Left colon (tissue), 2 donors: ENCODE results near the gene ANO8. TPM values are rescaled to one million over a fixed set of nuclear protein-coding genes. Genes with fewer than 3 reads are reported as not detected.

ENCODE experiments used
- ATAC-seq: fragments of 200-7000 bp; cut with Tn5 transposase; one replicate; pipeline ENCODE4 v1.9.1; 2020; ENCODE audit warnings: mild to moderate bottlenecking, moderate library complexity
- DNase-seq, 2 donors: peaks; one replicate each; pipeline ENCODE4 v3.0.0-alpha.2; 2020
- intact Hi-C, 2 donors: fragments of 100-400 bp; cut with DNase I in 1 of 2; cut with micrococcal nuclease in 1 of 2; formaldehyde crosslinking; loops; one replicate each; pipeline versions ENCODE4 v1.11.2 to v1.14.0; 2022; cut with DNase I, micrococcal nuclease
- total RNA-seq, 2 donors: library from RNA; stranded (reverse); fragmentation: NEBNext Ultra II Directional; extraction: Animal tissue kit (Norgen Biotek cat#: 25700); gene quantifications; one replicate each; pipeline ENCODE4 v1.2.1, GENCODE V29; 2021
- donor health status: DM: no; HTN: no; CAD: no.
- donor health status: DM: yes; HTN: yes; CAD: no.

Gene ANO8
- total RNA-seq, 2 donors from 2014 or later: 8.4 to 10.8 TPM

DNA sequence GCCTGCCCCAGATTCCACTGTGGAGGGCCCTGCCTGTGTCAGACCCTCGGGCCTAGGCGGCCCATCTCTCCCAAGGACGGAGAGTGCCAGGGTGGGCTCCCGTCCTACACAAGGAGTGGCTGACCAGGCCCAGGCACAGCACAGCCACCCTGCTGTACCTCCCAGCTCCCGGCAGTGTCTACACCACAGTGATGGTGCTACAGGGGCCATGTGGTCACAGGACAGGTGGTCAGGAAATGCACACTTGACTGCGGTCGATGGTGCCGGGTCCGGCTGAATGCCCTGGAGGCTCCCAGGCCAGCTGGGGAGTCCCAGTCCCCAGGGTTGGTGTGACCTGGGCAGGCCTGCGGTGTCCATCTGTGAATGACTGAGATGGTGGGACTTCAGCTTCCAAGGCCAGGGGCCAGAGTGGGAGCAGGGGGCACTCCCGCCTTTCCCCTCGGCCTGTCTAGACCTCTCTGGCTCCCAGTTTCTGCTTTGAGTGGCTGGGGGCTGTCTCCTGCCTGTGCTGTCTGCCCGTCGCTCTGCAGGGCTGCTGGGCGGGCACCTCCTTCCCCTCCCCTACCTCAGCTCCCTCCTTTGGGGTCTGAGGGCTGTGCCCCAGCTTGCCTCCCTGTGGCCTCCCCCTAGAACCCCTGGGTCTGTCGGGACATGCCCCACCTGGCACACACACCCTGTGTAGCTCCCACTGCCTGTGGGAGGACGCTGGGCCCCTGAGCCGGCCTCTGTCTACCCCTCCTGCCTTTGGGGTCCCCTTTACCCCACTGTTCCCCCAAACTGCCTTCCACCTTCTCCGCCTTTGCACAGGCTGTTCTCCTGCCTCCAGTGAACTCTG, 12.8 kb downstream of the ANO8 start:
- ATAC-seq (no peak), DNase-seq (no peak)
- intact Hi-C loops: no loop called here

DNA sequence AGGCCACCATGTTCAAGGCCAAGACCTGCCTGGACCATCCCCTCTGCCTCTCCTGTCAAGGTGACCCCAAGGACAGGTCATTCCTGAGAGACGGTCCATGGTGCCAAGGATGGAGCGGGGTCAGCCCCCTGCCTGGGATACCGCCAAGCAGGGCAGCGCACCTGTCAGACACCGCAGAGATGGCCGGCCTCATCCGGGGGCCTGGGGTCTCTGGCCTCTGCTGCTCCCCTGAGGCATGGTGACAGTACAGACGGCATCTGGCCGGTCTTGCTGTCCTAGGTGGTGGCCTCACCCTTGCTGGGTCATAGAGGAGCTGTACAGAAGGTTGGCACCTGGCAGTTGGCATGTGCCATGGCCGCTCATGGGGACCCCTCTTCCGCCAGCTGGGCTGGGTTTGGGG, 14.2 kb downstream of the ANO8 start:
- ATAC-seq (no peak), DNase-seq (no peak)
- intact Hi-C loops: no loop called here

DNA sequence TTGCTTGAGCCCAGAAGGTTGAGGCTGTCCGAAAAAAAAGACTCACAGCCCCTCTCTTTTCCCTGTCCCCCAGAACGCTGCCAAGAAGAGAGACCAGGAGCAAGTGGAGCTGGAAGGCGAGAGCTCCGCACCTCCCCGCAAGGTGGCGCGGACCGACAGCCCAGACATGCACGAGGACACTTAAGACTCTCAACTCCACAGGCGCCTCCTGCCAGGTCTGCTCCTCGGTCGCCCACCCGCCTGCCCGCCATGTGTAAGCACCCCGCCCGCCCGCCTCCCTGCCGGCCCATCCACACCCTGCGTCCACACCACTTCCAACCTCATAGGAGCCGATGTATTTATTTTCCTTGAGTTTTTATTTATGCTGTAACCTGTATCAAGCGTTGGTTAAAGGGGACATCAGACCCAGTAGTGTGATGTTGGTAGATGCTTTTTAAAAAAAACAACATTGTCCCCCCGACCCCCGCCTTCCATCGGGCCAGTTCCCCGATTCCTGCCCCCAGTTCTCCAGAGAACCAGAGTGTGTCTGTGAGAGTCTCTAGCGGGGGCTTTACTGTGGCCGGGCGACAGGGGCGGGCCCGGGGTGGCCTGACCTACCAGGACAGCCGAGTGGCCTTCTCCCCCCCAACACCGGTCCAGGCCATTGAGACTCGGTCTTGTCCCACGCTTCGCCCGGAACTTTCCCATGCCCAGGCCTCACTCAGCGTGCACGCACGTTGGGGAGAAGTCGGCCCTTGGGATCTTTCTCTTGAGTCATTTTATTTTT, 15.0 kb downstream of the ANO8 start:
- intact Hi-C loops: no loop called here
- no peak for DNase-seq
- no peak for ATAC-seq

DNA sequence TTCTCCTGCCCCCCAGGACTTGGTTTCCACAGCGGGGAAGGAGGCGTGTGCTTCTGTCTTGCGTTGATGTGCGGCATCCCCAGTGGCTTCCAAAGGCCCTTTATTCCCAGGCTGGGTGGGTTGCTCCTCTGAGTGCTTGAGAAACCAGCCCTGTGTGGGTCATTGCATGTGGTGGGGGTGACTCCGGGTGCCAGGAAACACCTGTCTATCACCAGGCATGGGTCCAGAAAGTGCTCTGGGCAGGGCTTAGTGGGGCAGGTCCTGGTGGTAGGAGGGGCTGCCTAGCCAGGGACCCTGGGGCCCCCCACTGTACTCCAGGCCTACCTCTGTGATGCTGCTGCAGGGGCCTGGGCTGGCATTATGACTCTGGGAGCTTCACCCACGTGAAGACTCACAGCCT, 15.7 kb downstream of the ANO8 start:
- ATAC-seq: no peak
- DNase-seq: no peak
- intact Hi-C loops: no loop called here

DNA sequence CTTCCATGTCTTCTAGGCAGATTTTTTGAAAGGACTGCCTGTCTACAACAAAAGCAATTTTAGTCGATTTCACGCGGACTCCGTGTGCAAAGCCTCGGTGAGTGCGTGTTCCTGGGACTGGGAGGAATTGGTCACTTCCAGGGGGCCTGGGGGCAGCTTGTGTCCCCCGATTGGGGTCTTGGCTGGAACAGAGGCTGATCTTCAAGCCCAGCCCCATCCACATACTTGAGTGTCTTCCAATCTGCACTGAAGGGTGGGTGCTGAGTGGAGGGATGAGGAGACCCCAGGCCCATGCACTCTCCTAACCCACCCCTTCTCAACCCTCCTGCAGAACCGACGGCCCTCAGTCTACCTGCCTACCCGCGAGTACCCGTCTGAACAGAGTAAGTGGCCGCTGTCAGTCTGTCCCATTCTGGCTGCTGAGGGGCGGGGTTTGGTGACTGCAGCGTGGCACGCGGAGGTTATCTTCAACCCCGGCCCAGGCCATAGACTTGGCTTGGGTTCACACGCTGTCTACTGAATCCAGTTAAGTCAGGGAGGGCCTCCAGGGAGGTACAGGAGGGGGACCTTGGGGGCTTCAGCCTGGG, 20.6 kb downstream of the ANO8 start:
- intact Hi-C loops: no loop called here
- no peak for DNase-seq
- no peak for ATAC-seq

DNA sequence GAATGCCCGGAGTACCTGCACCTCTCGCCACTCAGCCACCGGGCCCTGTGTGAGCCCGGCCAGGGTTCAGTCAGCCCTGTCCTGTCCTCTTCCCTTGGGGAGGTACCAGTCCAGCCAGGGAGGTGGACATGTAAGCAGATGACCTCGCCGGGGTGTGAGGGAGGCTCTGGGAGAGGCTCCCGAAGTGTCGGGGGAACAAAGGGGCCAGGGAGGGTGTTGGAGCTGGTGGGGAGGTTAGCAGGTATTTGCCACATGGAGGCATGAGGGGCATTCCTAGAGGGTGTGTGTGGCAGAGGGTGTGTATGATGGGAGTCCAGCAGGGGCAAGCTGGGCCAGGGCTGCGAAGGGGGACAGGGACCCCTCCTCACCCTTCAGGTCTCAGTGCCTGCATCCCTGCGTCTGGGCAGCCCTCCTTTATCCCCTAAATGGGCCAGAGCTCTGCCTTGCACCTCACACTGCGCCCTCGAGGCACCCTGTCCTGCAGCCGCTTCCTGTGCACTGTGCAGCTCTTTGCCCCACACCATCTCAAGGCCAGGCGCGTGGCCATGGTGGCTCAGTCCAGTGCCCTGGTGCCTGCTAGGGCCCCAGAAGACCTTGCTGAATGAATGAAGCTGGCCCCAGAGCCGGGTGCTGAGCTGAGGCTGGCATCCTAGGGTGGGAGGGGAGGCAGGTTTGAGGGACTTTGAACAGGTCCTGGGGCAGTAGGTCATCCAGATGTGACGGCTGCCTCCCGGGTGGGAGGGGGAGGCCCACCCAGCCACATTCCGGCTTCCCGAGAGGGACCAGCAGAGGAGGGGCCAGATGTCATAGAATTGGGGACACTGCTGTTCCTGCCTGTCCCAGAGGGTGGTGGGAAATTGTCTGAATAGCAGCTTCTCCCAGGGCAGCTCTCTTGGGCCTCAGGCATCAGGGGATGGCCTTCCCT, 22.2 kb downstream of the ANO8 start:
- intact Hi-C loops: no loop called here
- ATAC-seq: no peak
- DNase-seq: no peak

DNA sequence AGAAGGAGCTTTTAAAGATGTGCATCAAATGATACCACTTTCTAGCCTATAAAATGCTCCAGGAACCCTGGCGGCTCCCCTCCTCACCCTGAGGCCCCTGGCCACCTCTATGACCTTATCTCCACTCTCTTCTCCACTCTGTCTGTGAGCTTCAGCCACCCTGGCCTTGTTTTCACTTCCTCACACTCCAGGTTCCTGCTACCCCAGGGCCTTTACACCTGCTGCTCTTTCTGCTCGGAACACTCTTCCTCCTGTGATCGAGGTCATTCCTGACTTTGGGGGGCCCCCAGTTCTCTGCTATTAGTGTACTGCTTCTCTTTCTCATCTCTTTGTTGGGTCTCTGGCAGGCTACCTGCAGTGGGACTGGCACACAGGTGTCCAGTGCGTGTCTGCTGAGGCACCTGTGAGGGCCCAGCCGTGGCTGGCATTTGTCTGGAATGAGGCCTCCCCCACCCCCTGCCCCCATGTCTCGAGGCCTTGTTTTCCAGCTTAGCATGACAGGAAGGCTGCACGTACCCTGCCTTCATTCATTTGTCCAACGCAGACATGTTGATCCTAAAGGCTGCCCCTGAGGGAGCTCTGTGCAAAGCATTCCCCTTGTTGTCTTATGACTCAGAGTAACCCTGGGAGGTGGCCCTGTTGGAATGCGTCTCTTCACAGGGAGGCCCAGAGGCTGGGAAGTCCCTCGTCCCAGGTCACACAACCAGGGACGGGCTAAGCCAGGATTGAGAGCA, 23.0 kb downstream of the ANO8 start:
- DNase-seq (no peak), ATAC-seq (no peak)
- intact Hi-C loops: no loop called here

DNA sequence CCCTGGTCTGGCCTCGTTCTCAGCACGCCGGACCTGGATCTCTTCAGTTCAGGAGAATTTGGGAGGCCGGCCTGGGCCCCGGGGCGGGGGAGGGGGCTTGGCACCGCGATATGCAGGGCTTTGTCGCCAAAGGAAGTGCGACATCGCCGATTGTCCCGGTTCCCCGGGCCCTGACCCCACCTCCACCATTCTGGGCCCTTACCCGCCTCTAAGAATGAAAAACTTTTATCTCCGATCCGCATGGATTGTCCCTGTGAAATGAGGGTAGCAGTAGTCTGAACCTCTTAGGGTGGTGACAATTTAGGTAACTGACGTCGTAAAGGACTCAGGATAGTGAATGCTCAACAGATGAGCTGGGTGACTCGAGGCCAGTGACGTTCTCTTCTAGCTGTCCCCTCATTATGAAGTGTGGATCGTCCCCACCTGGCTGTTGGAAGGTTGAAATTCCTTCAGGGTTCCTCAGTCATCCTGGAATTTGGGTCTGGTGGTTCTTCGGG, 24.6 kb downstream of the ANO8 start:
- DNase-seq (no peak), ATAC-seq (no peak)
- intact Hi-C loops: no loop called here

DNA sequence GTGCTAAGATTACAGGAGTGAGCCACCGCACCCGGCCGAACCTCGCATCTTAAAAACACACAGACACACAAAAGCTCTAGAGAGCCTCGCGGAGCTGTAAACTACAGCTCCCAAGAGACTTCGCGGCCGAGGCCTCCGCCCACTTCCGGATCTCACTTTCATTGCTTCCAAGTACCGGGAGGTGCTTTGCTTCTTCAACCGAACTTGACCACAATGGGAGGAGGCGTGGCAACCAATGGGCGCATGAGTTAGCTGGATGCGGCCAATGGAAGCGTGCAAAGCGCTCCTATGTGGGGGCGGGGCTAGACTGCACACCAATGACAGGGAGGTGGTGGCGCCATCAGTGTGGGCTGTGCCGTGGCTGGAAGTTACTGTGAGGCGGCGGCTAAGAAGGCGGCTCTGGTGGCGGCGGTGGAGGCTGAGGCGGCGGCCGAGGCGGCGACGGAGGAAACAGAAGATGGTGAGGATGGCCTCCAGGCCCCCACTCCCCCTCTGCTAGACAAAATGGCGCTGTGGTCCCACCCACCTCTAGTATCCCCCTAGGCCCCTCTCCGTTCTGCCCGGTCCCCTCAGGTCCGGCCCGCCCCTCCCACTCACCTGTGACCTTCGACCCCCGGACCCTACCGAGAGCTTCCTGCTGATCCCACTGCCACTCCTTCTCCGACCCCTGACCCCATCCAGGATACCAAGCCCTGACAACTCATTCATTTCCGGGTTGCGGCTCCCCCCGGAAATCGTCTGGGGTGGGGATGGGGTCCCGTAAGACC, 25.3 kb downstream of the ANO8 start, which contains the start of gene DDA1:
DDA1 (plus strand) TSS at position 366 of the 767 bp plus-strand sequence; CDS start at position 458, 92 bp downstream.
- ATAC-seq: peak; percentile 73
- intact Hi-C loops: no loop called here
- DNase-seq: peak; percentile 99 to 100

DNA sequence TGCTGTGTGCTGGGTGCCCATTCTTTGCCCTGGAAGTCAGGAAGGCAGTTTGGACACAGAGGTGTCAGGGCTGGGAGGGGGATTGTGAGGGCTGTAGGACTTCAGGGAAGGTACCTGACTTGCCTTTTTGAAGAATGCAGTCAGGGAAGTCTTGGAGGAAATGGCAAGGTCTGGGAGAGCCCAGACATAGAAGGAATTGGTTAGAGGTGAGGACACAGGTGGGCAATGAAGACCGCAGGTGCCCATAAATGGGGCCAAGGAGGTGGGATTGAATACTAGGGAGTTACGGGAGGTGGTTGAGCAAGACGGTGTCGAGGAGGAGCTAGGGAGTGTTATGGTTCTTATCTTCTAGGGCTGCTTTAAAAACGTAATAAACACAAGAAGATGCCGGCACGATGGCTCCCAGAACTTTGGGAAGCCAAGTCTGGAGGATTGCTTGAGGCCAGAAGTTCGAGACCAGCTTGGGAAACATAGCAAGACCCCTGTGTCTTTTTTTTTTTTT, 26.7 kb downstream of the ANO8 start:
- intact Hi-C loops: no loop called here
- no peak for ATAC-seq
- no peak for DNase-seq

DNA sequence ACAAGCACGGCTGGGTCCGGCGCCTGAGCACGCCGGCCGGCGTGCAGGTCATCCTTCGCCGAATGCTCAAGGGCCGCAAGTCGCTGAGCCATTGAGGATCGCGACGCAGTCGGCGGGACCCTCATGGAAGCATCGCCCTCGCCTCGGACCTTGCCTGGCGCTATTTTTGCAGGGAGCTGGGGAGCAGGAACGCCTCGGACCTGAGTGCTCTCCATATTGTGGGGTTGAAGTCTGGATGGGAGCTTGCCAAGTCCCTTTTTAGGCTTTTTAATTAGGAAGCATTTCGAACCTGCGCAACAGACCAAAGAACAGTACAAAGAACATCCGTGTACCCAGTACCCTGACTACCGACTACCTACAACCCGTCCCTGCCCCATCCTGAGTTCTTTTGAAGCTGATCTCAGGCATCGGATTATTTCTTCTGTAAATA, 28.4 kb downstream of the ANO8 start:
- intact Hi-C loops: no loop called here
- DNase-seq (no peak), ATAC-seq (no peak)

DNA sequence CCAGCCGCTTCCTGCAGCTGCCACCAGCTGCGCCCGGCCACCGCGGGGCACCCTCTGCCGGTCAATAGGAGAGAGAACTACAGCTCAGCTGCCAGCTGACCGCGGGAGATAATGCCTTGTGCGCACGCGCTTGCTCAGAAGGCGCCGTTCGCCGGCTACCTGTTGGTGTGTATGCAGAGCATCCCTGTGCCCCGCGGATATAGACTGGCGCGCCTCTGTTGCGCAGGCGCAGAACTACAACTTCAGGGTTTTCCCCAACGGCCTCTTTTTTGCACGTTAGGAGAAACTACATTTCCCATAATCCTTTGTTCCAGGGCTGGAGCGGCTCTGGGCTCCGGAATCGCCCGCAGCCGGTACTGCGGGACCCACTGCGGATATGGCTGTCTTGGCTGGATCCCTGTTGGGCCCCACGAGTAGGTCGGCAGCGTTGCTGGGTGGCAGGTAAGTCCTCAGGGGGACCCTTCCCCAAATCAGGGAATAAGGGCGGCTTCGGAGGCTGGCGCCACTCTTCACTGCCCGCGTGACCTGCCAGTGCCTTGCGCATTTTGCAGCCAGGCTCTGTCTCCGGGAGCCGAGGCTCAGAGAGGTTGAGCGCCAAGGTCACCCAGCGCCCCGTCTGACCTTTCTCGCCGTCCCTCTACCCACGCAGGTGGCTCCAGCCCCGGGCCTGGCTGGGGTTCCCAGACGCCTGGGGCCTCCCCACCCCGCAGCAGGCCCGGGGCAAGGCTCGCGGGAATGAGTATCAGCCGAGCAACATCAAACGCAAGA, 29.0 kb downstream of the ANO8 start, which contains the start of gene MRPL34:
MRPL34 (plus strand) TSS at position 356 of the 768 bp plus-strand sequence; CDS start at position 377, 21 bp downstream.
- intact Hi-C loops: no loop called here
- ATAC-seq: peak; percentile 72

DNA sequence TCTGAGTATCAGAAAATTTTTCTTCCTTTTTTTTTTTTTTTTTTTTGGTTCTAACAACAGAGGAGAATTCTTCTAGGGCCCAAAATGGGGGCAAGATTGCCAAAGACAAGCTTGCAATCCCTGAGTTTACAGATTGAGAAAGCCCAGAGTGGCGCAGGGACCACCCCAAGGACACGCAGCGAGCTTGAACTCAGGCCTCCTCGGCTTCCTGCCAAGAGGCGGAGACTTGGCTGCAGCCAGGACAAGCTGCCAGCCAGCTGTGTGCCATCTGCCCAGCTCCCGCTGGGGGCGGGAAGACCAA, 29.5 kb downstream of the ANO8 start:
- ATAC-seq: no peak
- intact Hi-C loops: no loop called here
- no peak for DNase-seq

More for the DNA sequence above, 29.0 kb downstream of the ANO8 start, which contains the start of gene MRPL34:
- peak; percentile 99 for DNase-seq

DNA sequence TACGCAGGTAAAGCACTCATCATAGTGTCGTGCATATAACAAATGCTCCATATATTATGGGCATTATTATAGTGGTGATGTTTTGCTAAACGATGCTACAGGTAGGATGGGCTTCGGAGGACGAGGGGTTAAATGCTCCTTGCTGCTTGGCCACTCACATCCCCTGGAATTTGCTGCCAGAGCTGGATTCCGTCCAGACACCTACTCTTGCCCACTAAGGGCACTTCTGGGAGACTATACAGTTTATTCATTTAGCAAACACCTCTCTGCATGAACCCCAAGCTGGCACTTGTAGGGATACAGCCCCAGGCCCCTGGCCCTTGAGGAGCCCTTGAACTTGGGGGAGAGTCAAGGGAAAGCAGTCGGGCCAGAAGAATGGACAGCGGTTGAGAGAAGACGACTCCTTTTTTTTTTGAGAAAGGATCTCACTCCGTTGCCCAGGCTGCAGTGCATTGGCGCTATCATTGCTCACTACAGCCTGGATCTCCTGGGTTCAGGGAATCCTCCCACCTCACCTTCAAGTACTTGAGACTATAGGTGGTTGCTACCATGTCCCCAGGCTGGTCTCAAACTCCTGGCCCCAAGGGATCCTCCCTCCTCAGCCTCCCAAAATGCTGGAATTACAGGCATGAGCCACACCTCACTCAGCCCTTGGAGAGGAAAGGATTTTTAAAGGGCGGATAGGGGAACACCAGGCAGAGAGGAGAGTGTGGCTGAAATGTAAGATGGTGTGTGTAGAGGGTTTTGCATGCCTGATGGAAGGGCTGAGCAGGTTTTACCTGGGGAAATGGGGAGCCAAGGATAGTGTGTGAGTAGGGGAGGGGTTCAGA, 30.1 kb downstream of the ANO8 start:
- DNase-seq (peak in 1 of 2 donors; percentile 57), ATAC-seq (no peak)
- intact Hi-C loops: no loop called here

DNA sequence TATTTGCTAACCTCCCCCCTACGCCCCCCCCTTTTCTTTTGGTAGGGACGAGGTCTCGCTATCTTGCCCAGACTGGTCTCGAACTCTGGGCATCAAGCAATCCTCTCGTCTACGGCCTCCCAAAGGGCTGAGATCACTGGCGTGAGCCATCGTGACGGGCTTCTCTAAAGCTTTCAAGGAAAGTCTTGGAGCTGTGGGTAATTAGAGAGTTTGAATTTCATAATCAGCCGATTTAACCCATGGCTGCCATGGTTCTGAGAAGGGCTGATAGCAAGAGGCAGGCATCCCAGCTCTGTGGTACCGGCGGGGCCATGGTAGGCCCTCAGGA, 30.8 kb downstream of the ANO8 start:
- intact Hi-C loops: no loop called here
- DNase-seq (no peak), ATAC-seq (no peak)
